OCI-LY3 (cell line): ENCODE data around the gene ADGRG1.

ENCODE experiments used
- H2AFZ ChIP-seq: fragments of 200-600, 300-600 bp; shearing (Covaris generic); 2 replicates; pipeline ENCODE4 v1.6.0; 2014; ENCODE audit warnings: antibody characterized with exemption, low read depth, low read length
- H3K27ac ChIP-seq: fragments of 200-600, 300-600 bp; sonication (generic); 2 replicates; pipeline ENCODE4 v1.5.1; 2014; ENCODE audit warnings: mild to moderate bottlenecking, low read length, moderate library complexity, mixed read lengths
- H3K27me3 ChIP-seq: fragments of 200-600, 300-600 bp; sonication (generic); 2 replicates; pipeline ENCODE4 v1.6.1; 2014; ENCODE audit warnings: low read depth, low read length, mixed read lengths
- H3K36me3 ChIP-seq: fragments of 200-600, 300-600 bp; sonication (generic); replicated peaks from 2 replicates; pipeline ENCODE3; 2014; ENCODE audit warnings: low read depth, low read length, mixed read lengths
- H3K4me1 ChIP-seq: fragments of 300-600, 200-600 bp; sonication (generic); 2 replicates; pipeline ENCODE4 v1.6.1; 2014; ENCODE audit warnings: low read length, mixed read lengths
- H3K4me2 ChIP-seq: fragments of 200-600, 300-600 bp; sonication (generic); 2 replicates; pipeline ENCODE4 v1.6.1; 2014; ENCODE audit warnings: low read length, mixed read lengths
- H3K4me3 ChIP-seq: fragments of 300-600, 200-600 bp; sonication (generic); 2 replicates; pipeline ENCODE4 v1.5.1; 2014; ENCODE audit warnings: antibody characterized with exemption, mild to moderate bottlenecking, low read length, moderate library complexity
- H3K79me2 ChIP-seq: fragments of 300-600, 200-600 bp; shearing (Covaris generic); 2 replicates; pipeline ENCODE4 v1.6.1; 2014; ENCODE audit warnings: mild to moderate bottlenecking, low read length, mixed read lengths
- H3K9ac ChIP-seq: fragments of 300-600, 200-600 bp; shearing (Covaris generic); 2 replicates; pipeline ENCODE4 v1.6.0; 2014; ENCODE audit warnings: mild to moderate bottlenecking, low read length, moderate library complexity
- H3K9me3 ChIP-seq: fragments of 200-600, 300-600 bp; shearing (Covaris generic); 2 replicates; pipeline ENCODE4 v1.6.1; 2014; ENCODE audit warnings: low read length, mixed read lengths; ENCODE audit not compliant: insufficient read depth
- H4K20me1 ChIP-seq: fragments of 200-600, 300-600 bp; sonication (generic); 2 replicates; pipeline ENCODE4 v1.6.1; 2016; ENCODE audit warnings: low read length, mixed read lengths; ENCODE audit not compliant: insufficient read depth
- CTCF ChIP-seq: fragments of 200-600, 300-600 bp; sonication (generic); IDR thresholded peaks from 2 replicates; pipeline ENCODE4 v1.5.1; 2014; ENCODE audit warnings: antibody characterized with exemption, low read length, low read depth
- EZH2phosphoT487 ChIP-seq: fragments of 200-600 bp; shearing (Covaris generic); IDR thresholded peaks from 2 replicates; pipeline ENCODE4 v1.6.1; 2018; ENCODE audit warnings: antibody characterized with exemption, mixed run types, low read depth

The ADGRG1 gene

GRCh38 chr16:57667048-57667525, 38.7 kb downstream of the ADGRG1 start:
- H3K36me3 ChIP-seq, result no peaks in the 10 kb centered on the region
- no peaks in the 10 kb centered on the region for H3K9me3 ChIP-seq
- H3K79me2 ChIP-seq, result no peaks in the 10 kb centered on the region
- H2AFZ ChIP-seq, result no peak overlapping the region
- no peak overlapping the region for H3K27ac ChIP-seq
- H3K27me3 ChIP-seq, result peaks cover 21% of the 10 kb centered on the region
- H3K4me3 ChIP-seq, result no peak overlapping the region
- no peak for TF ChIP-seq CTCF
- no peak for TF ChIP-seq EZH2phosphoT487
- 0 out of 2 replicates have a peak, but pooled peaks cover 4% of the 10 kb centered on the region for H4K20me1 ChIP-seq
- H3K4me2 ChIP-seq, result no peak overlapping the region
- no peak overlapping the region for H3K9ac ChIP-seq
- H3K4me1 ChIP-seq, result no peaks in the 10 kb centered on the region

- no peak overlapping the region for H3K9ac ChIP-seq
- TF ChIP-seq CTCF (peak; percentile 27), EZH2phosphoT487 (no peak)
These were observed 39.3 kb downstream of the ADGRG1 start for GRCh38 chr16:57667526-57668262.

GRCh38 chr16:57668263-57668571, 39.8 kb downstream of the ADGRG1 start, which contains the start of gene ADGRG3:
Gene ADGRG3 (plus strand): TSS chr16:57668306. CDS start chr16:57668348, 42 bp downstream.
- TF ChIP-seq CTCF (no peak), EZH2phosphoT487 (no peak)
- Histone ChIP-seq H3K27me3 (peaks cover 32% of the 10 kb centered on the region), H3K79me2 (no peaks in the 10 kb centered on the region), H3K9ac (no peak within 1 kb of the TSS), H3K4me2 (no peak within 1 kb of the TSS), H3K36me3 (no peaks in the 10 kb centered on the region), H3K27ac (no peak within 1 kb of the TSS), H3K4me1 (no peaks in the 10 kb centered on the region), H4K20me1 (0 out of 2 replicates have a peak, but pooled peaks cover 4% of the 10 kb centered on the region), H3K9me3 (no peaks in the 10 kb centered on the region), H2AFZ (no peak within 1 kb of the TSS), H3K4me3 (no peak within 1 kb of the TSS)

More at GRCh38 chr16:57667526-57668262, 39.3 kb downstream of the ADGRG1 start:
- Histone ChIP-seq H3K27me3 (peaks cover 27% of the 10 kb centered on the region), H4K20me1 (0 out of 2 replicates have a peak, but pooled peaks cover 4% of the 10 kb centered on the region), H3K4me2 (no peak overlapping the region), H3K36me3 (no peaks in the 10 kb centered on the region), H3K79me2 (no peaks in the 10 kb centered on the region), H3K27ac (no peak overlapping the region), H2AFZ (no peak overlapping the region), H3K4me1 (no peaks in the 10 kb centered on the region), H3K4me3 (no peak overlapping the region), H3K9me3 (no peaks in the 10 kb centered on the region)

- Histone ChIP-seq H3K4me1 (no peaks in the 10 kb centered on the region), H3K4me3 (no peak overlapping the region), H3K27me3 (peaks cover 39% of the 10 kb centered on the region), H3K9ac (no peak overlapping the region), H3K36me3 (no peaks in the 10 kb centered on the region), H3K27ac (no peak overlapping the region), H2AFZ (no peak overlapping the region), H3K79me2 (no peaks in the 10 kb centered on the region), H3K4me2 (no peak overlapping the region), H3K9me3 (no peaks in the 10 kb centered on the region), H4K20me1 (0 out of 2 replicates have a peak, but pooled peaks cover 4% of the 10 kb centered on the region)
- no peak for TF ChIP-seq CTCF
- TF ChIP-seq EZH2phosphoT487, result no peak
These were observed 40.4 kb downstream of the ADGRG1 start for GRCh38 chr16:57668630-57669475.
